ENCODE data around the gene FBLL1.

GRCh38 chr5:168568738-168569137 lies 39.6 kb downstream of the FBLL1 start:
- TF ChIP-seq CTCF (IDR thresholded peaks at IDR 0.05; ENCODE audit: insufficient read depth, low read length, poor library complexity, severe bottlenecking) (no peak), EZH2phosphoT487 (conservative IDR thresholded peaks at IDR 0.05; ENCODE audit: low read length) (no peak)
